HL-60/S4 treated with retinoic acid at 250 ng/mL for 4 days and 3 days (cell line): ENCODE measurements around the gene ZNF438.
"Not testable (repeated sequence)": the region's sequence is repeated elsewhere in the genome, so short reads cannot be mapped to it uniquely, and the experiment has no call there.

Source experiments
- in situ Hi-C: fragments of 300-500 bp; cut with MboI; formaldehyde crosslinking; loops from 2 replicates; pipeline ENCODE4 v1.7.0; 2022; ENCODE audit warnings: low sequenced_read_pairs

Gene ZNF438

GRCh38 chr10:31031558-31032257 lies at the start of gene ZNF438:
Gene ZNF438, minus strand, starts transcription at chr10:31031865. Its CDS starts 154,831 bp downstream, at chr10:30877034.
- in situ Hi-C loops = no loop called here

DNA sequence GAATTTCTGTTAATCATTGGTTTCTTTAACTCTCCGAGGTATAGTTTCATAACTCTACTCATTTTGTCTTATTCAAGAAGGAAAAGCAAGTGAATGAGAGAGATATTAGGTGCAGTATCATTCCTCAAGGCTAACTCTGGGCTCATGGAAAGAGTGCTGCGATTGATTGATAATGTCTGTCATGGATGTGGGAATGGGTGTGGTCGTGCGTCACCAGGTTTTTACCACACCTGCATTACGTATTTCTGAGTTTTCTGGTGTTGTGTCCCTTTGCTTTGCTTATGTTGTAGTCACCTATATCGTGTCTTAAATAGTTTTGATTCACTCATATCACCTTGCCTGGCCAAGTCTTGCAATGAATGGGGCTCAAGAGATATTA lies 44.9 kb upstream of the ZNF438 start:
- in situ Hi-C loops = loop anchor here (25.0 kb wide), 1 partner anchor 736 kb away; no protein-coding TSS in a partner anchor

- in situ Hi-C loops = loop anchor here (25.0 kb wide), 1 partner anchor 736 kb away; no protein-coding TSS in a partner anchor
These were observed 44.4 kb upstream of the ZNF438 start for GRCh38 chr10:31075881-31076609.

- in situ Hi-C loops = loop anchor here (25.0 kb wide), 1 partner anchor 737 kb away; no protein-coding TSS in a partner anchor
These were observed 43.8 kb upstream of the ZNF438 start for GRCh38 chr10:31075434-31075833.

DNA sequence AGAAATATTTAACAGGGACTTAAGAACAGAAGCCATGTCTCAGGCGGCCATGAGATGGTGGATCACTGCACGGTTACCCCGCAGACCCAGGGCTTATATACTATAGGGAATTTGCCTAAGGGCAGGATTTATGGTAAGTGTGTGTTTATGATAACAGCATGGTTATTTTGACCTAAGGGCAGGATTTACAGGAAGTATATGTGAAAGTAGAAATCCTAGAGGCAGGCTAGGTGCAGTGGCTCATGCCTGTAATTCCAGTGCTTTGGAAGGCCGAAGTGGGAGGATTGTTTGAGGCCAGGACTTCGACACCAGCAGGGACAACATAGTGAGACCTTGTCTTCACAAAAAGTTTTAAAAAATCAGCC lies 43.0 kb upstream of the ZNF438 start:
- in situ Hi-C loops = loop anchor here (25.0 kb wide), 1 partner anchor 738 kb away; no protein-coding TSS in a partner anchor

- in situ Hi-C loops = no loop called here
These were observed 42.5 kb upstream of the ZNF438 start for GRCh38 chr10:31073996-31074721.

DNA sequence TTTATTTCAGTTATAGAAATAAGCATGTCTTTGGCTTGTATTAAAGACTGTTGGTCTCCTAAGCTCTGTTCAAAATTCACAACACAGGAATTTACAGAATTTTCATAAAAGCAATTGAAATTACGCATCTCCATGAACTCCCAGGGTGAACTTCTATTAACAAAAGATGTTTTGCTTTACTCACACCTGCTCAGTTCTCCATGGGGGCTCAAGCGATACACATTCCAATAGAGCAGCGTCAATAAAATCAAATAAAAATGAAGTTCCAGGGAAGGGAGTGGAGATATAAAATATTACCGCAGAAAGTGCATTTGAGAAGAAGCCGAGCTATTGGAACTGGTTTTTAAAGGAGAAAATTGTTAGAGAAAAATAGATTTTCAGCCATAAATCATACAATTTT lies 41.5 kb upstream of the ZNF438 start:
- in situ Hi-C loops = no loop called here

GRCh38 chr10:31072451-31072850 lies 40.8 kb upstream of the ZNF438 start:
- in situ Hi-C loops = no loop called here

DNA sequence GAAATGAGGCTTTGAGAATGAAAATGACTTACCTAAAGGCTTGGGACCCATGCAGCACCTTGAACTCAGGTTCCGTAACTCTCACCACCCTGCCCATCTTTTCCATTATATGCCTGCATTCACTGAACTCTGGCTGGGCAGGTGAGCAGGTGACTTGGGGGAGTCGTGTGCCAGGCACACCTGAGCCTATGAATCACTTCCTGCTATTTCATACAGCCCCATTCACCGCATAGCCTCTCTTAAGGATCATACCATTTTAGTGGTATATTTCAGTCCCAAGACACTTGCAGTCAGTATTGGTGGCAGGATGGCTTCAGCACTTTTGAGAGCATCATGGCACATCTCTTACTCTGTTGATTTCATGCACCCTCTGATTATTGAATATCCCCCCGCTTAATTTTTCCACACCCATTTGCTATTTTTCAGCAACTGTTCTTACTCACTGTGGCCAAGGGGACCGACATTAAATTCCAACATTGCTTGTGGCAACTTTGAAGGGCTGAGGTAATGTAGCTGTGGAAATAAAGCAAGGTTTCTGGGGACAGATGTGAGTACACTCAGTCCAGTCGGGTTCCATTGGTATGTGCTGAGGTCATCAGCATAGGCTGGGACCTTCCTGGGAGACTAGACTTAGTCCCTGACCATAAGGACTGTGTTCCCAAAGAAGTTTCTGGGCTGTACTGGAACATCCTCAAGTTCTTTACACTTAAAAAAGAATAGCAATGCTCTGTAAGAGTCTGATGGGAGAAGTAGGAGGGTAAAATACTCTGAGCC lies 39.8 kb upstream of the ZNF438 start:
- in situ Hi-C loops = no loop called here

GRCh38 chr10:31070691-31071090 lies 39.0 kb upstream of the ZNF438 start:
- in situ Hi-C loops = no loop called here

DNA sequence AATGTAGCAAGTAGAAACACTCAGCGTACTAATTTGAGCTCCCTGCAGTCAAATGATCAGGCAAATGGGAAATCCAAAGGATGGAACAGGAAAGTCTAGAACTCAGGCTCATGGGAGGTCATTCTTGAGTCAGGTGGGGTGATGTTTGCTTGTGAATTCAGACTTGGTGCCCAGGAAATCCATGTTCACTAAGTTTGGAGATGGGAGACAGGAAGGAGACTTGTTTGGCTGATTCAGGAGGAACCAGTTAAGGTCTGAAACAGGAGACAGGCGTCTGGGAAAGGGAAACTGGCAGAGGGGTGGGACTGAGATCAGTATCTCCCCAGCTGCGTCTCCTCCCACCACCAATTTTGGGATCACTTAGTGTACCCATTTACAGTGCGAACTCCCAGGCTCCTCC lies 38.4 kb upstream of the ZNF438 start:
- in situ Hi-C loops = no loop called here

DNA sequence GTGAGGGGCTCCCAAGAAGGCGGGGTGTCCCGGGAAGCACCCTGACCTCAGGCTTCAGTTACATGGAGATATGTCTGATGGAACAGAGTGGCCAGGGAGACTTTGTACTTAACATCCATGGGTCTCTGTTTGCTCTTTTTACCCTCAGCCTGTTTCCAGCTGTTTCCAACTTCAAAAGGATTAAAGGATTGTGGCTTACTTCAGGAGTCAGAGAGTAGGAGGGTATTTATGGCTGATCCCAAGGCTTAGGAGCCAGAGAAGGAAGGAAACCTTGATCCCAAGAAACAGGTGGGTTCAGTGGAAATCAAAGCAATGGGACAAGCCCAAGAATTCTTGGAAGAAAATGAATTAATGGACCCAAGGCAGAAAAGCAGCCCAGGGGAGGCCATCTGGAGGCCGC lies 37.7 kb upstream of the ZNF438 start:
- in situ Hi-C loops = no loop called here

DNA sequence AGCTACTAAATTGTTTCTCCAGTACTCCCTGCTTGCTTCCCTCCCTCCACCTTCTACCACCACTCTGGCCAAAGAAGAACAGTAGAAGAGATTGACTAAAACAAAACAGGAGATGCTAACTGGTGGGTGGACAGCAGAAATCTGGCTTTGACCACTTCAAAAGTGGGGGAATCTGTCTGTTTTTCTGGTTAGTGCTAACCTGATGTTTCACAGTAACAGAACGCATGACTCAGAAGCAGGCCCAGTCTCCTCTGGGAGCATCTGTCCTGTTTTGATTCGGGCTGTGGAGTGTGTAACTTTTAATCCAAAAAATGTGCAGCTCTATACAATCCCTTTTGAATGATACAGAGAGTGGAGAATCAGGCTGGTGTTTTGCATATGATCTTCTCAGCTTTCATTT lies 32.7 kb upstream of the ZNF438 start:
- in situ Hi-C loops = no loop called here

GRCh38 chr10:31063841-31064240 lies 32.2 kb upstream of the ZNF438 start:
- in situ Hi-C loops = no loop called here

GRCh38 chr10:31062856-31063255 lies 31.2 kb upstream of the ZNF438 start:
- in situ Hi-C loops = no loop called here

DNA sequence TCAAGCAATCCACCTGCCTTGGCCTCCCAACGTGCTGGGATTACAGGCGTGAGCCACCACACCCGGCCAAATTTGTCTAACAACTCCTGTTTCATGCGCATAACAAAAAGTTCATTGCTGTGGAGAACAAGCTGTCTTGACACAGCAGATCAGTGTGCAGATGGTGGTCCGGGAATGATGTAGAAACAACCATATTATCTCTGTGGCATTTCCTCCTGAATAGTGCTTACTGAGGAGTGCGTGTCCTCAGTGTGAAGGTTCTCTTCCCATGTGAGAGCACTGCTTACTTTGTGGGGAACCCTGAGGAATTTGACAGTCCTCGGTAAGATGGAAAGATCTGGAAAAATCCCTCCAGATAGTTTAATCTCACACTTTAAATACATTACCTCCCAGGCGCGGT lies 30.3 kb upstream of the ZNF438 start:
- in situ Hi-C loops = no loop called here

DNA sequence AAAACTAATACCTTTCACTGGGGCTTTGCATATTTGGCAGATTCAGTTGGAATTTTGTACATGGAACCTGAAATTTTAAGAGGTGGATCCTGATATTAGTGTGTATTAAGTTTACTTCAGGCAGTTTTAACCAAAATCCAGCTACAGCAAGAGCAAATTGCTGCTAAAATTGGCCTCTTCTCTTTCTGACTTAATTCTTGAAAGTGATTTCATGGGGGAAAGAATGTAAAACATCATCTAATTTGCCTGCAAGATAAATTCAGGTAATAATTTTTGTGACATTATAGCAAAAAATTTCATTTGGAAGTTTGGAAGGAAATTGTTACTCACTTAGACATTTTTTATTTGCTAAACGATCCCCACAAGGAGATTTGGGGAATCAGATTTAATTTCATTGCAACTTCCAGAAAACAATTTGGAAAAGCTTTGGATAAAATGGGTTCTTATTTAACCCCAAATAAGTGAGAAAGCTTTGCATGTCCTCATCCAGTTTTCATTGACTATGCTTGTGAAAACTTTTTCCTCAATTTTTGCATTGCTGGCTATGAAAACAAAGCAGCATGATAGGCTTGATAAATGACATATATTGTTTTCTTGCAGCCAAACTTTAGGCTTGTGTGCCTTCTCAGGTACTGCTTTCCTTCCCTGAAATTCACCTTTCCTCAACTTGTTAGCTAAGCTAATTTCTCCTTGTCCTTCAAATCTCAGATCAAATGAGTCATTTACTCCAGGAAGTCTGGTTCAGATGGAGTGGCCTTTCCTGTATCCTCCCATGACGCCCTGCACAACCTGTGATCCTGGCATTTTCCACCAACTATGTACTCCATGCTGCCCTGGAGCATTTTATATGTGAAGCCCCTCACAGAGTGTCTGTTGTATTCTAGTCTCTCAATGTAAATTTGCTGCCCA lies 27.4 kb upstream of the ZNF438 start:
- in situ Hi-C loops = no loop called here

GRCh38 chr10:31056678-31057077 lies 25.0 kb upstream of the ZNF438 start:
- in situ Hi-C loops = not testable (repeated sequence)

GRCh38 chr10:31055573-31056251 lies 24.0 kb upstream of the ZNF438 start:
- in situ Hi-C loops = no loop called here
